Colon (tissue), 2 donors: Measurements from ENCODE around the gene EXTL1.

Experiments used
- FAIRE-seq: peaks from 2 replicates; lab custom pipeline; 2012; peaks lifted over from hg19 to GRCh38; lab: Jason Lieb, UNC
- donor health status: control.
- donor health status: control.

EXTL1 gene

DNA sequence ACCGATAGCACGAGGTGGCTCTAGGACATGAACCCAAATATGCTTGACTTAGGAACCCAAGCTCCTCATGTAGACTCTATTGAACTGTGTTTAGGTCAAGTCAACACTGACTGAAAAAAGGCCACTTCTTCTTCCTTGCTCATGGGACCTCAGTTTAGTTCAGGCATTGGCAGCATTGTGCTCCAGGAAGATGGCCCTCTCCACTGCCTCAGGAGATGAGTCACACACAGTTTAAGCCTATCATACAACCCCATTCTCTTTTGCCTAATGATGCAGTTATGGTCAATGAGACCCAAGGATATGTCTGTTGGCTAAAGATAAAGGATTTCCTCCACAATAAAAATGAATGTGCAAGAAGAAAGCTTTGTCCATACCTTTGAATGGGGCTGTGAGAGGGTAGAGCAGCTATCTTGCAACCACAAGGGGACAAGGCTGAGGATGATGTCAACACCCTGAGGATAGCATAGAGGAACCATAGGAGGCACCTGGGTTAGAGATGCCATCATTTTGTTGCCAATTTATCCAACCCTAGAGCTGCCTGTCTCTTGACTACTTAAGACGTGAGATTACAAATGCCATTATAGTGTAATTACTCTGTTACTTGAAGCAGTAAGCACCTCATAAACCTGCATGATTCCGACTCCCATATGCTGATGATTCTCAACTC lies 48.9 kb downstream of the EXTL1 start:
- no peak for FAIRE-seq

DNA sequence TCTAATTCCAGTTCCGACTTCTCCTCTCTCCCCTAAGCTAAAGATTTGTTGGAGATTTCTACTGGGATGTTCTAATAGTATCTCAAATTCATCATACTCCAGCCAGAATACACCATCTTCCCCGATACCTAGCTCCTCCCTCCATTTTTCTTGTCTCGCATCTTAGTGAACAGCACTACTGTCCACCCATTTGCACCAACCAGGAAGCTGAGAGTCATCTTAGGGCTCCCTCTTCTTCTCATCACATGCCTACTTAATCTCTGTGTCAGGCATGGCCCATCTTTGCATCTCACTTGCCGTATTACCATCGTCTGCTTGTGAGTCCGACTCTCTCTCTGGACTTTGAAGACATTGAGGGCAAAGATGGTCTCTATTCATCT lies 49.4 kb downstream of the EXTL1 start:
- FAIRE-seq = no peak

DNA sequence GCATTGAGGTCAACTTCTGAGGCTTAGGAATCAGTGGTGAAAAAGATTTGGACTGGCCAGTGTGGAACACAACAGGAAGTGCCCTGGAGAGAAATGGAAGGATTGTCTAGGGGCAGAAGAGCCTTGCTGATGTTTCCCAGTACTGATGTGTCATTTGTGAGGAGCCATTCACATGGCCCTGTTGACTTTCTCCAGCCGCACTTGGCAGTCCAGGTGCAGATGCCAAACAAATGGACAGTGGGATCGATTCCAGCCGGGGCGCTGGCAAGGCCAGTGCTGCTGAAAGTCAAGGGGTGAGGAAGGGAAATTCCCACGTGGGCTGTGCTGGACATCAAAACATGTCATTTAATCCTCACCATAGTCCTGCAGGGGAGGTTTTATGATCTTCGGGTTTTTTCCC lies 50.7 kb downstream of the EXTL1 start:
- no peak for FAIRE-seq

DNA sequence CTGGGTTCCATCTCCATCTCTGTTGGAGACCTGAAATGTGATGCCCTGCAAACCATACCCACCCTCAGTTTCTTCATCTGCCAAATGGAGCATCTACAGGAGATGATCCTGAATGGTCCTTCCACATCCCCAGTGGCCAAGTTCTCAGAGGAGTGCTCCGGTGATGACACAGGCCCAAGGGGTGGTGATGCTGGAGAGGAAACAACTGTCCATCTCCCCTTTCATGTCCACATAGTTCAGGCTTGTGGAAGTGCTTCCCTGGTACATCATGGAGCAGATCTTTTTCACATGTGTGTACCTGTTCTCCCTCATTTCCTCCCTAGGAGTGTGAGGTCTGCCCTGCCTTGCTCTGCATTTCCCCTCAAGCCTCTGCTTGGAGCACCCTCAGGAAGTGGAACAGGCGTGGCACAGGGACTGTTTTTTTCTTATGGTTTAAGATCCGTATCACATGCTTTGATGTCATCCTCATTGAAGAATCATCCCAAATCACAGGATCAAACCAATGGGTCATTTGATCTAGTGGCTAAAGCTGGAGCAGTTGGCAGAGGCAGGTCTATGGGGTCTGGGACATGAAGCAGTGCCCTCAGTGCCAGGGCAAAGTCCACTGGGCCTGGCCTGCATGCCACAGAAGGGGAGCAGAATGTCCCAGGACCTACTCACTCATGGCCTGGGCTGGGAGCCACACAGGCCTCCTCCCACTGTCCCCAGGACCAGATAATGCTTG lies 54.0 kb downstream of the EXTL1 start:
- no peak for FAIRE-seq

DNA sequence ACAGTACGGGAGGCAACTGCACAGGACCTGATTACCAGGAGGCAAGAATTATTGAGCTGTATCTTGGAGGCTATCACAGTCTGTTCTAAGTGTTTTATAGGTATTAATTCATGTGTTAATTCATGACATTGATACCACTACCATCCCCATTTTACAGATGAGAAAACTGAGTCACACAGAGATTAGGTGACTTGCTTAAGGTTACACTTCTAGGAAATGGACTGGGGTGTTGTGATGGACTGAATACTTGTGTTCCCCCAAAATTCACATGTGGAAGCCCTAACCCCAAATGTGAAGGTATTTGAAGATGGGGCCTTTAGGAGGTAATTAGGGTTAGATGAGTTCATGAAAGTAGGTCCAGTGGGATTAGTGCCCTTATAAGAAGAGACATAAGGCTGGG lies 55.9 kb downstream of the EXTL1 start:
- FAIRE-seq = no peak

DNA sequence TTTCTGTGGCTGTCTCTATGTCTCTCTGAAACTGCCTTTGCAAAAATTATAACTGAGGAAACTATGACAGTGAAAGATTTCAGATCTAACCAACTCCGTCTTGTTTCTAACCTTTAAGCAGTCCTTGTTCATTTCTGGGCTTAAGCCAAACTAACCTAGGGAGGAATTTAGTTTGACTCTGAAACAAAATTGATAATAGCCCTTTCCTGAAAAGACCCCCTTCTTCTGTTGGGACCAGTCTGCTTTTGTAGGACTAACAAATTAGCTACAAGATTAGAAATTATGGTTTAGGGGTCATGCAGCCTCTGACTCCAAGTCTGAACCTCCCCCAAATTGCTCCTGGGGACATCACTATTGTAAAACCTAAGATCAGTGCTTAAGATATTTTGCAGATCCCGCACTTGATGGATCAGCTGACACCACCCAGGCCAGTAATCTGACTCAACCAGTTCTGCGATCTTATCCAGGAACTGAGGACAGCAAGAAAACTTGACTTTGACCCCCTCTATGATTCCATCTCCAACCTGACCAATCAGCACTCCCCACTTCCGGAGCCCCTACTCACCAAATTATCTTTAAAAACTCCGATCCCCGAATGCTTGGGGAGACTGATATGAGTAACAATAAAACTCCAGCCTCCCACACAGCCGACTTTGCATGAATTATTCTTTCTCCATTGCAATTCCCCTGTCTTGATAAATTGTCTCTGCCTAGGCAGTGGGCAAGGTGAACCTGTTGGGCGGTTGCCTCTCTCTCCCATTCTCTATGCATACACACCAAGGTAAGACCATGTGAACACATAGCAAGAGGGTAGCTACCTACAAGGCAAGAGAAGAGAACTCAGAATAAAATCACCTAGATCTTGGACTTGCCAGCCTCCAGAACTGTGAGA lies 57.0 kb downstream of the EXTL1 start:
- no peak for FAIRE-seq

DNA sequence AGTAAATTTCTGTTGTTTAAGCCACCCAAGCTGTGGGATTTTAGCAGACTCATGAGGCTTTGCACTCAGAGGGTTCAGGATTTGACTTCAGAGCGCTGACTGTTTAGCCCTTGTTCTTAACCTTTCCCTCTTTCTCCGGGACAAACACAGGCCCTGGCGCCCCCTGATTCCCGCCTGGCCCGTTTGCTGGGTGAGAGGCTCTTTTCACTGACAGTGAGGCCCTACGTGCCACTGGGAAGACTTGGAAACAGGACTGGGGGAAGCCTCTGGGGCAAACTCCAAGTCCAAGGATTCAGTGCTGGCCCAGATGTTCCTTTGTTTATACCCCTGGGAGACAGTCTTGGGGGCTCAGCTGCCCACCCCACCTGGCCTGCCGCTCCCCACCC lies 57.6 kb downstream of the EXTL1 start:
- FAIRE-seq = no peak

DNA sequence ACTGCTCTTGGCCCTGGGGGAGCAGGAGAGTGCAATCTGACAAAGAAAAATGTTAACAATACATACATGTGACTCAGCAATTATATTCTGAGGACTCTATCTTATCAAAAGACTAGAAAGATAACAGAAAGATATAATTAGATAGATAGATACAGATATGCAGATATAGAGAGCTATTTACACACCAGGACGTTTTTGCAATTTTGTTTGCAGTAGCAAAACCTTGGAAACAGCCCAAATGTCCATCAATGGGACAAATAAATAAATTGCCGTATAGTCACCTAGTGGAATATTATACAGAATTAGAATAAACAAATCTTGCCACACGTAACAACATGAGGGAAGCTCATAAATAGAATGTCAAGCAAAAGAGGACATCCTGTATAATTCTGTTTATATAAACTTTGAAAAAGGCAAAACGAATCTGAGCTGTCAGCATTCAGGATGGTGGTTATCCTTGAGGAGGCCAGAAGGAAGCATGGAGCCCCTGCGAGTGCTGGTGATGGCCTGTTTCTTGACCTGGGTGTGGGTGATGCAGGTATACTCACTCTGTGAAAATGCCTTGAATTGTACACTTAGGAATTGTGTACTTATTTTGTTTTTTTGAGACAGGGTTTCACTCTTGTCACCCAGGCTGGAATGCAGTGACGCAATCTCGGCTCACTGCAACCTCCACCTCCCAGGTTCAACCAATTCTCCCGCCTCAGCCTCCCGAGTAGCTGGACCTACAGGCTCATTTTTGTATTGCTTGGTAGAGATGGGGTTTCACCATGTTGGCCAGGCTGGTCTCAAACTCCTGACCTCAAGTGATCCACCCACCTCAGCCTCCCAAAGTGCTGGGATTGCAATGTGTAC lies 58.6 kb downstream of the EXTL1 start:
- no peak for FAIRE-seq

DNA sequence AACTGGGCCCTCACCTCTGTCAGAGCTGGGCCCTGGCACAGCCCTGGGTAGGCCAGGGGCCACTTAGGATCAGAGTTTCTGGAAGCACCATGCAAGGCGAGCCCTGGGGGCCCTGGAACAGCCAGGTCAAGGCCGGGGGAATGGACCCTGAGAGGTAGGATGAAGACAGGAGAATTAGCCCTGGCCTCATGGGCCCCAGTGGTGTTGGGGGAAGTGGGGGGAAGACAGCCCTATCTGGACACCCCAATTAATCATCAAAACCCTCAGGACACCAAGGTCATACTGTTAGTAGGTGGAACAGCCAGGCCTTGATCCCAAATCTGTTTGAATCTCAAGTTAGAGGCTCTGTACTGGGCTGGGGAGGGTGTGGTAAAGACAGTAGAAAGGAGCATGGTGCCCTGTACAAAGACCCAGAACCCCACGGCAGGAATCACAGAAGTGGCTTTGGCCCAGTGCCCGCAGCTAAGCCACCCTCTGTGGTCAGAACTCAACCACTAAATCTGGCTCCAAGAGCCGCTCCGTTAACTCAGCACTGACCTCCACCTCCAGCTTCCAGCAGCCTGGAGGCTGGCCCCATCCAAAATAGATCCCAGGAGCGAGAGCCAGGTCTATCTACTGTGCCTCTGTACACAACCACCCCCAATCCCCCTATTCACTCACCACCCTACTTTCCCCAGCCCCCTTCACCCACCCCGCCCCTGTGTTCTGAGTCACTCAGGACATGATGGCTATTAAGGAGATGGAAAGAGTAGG lies 59.9 kb downstream of the EXTL1 start:
- no peak for FAIRE-seq

DNA sequence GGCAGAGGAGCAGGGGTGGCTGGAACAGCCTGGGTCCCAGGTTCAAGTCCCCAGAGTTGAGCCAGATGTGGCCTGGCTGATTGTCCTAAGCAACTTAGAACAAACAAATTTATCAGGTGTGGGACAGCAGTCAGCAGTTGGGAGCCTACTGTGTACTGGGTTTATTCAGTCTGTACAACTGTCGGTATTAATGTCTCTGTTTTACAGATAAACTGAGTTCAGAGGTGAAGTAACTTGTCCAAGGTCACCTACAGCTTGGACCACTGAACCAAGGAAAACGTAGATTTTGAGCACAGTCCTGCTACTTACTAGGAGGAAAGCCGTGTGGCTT lies 60.4 kb downstream of the EXTL1 start:
- FAIRE-seq = no peak

DNA sequence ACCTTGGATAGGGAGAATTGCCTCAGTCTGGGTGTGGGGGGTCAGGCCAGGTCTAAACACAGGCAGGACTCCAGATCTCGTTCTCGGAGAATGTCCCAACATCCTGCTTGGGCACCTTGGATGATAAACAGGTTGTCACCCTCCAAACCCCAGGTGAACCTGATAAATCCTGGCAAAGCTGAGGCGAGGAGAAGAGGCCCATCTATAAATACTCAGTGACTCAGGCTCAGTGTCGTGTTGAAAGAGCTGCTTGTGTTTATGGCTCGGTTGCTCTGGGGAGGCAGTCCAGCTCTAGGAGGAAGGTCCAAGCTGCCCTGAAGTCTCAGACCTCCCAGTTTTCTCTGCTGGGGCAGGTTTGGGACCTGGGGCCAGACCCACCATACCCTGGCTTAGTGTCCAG lies 61.6 kb downstream of the EXTL1 start:
- FAIRE-seq = no peak

DNA sequence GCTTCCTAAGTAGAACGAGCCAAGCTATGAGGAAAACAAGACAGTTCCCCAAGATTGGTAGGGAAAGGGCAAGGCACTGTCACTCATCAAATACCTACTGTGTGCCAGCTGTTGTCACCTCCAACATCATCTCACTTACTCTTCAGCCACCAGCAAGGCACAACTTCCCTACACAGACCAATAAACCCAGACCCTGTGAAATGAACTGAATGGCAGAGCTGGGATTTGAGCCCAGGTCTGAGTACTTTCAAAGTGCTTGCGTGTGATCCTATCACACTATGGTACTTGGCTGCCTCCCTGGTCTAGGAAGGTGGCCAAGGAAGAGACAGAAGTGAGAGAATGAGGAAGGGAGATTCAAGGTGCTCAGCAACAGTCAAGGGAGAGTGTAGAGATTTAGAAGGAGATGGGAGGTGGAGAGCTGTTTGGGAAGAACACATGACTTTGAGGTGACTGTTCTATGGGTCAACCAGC lies 62.6 kb downstream of the EXTL1 start:
- FAIRE-seq = no peak

DNA sequence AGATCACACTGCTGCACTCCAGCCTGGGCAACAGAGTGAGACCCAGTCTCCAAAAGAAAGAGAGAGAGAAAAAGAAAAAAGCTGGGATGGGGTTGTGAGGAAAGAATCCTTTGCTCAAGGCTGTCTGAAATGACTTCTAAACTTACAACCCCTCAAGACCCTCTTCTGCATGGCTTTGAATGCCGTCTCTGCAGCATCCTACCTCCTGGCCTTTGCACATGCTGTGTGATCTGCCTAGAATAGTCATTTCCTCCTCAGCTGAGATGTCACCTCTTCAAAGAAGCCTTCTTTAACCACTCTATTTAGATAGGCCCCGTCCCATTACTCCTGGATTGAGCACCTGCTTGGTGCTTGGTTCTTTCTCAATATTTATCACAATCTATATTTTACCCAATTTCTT lies 63.3 kb downstream of the EXTL1 start:
- FAIRE-seq = no peak
